Type B pancreatic cell (in vitro differentiated cells): Measurements from ENCODE around the gene C17orf78. TPM values are rescaled to one million over a fixed set of nuclear protein-coding genes. Genes with fewer than 3 reads are reported as not detected.

Source experiments
- DNase-seq: peaks from one replicate; pipeline ENCODE4 v3.0.0; 2021; ENCODE audit warnings: mixed read lengths; ENCODE audit not compliant: unreplicated experiment; ENCODE audit errors: extremely low spot score
- H3K27ac Mint-ChIP-seq: 2 replicates; pipeline ENCODE4 v1.8.0; 2021; ENCODE audit warnings: mild to moderate bottlenecking, mixed read lengths
- H3K27me3 Mint-ChIP-seq: 2 replicates; pipeline ENCODE4 v1.8.0; 2021; ENCODE audit warnings: mixed read lengths
- H3K36me3 Mint-ChIP-seq: 2 replicates; pipeline ENCODE4 v1.8.0; 2021; ENCODE audit warnings: mixed read lengths
- H3K4me1 Mint-ChIP-seq: one replicate; pipeline ENCODE4 v1.8.0; 2021; ENCODE audit warnings: mixed read lengths; ENCODE audit not compliant: unreplicated experiment
- H3K4me3 Mint-ChIP-seq: 2 replicates; pipeline ENCODE4 v1.8.0; 2021; ENCODE audit warnings: mild to moderate bottlenecking, mixed read lengths
- H3K9me3 Mint-ChIP-seq: 2 replicates; pipeline ENCODE4 v1.8.0; 2021; ENCODE audit warnings: mixed read lengths
- CTCF ChIP-seq: fragments of 200-600 bp; sonication (generic); conservative IDR thresholded peaks from 2 replicates; pipeline ENCODE4 v1.5.0; 2021; ENCODE audit warnings: antibody characterized with exemption, mild to moderate bottlenecking
- long read RNA-seq: library from polyadenylated mRNA; unstranded; transcript quantifications from one replicate; pipeline ENCODE4 v2.0.0, GENCODE V29; 2020
- total RNA-seq: library from RNA; stranded (reverse); gene quantifications from 2 replicates; pipeline ENCODE4 v1.2.1, GENCODE V29; 2021; ENCODE audit warnings: low replicate concordance

Gene C17orf78
- 1.6 TPM in 1 of 2 replicates, not detected in the other for total RNA-seq
- long read RNA-seq, partial matches to known transcripts, result 0 of 5 reads
- long read RNA-seq, other reads (novel, unspliced or antisense), result 0 of 5 reads

- TF ChIP-seq CTCF, result no peak
- Mint-ChIP-seq H3K4me1 (peaks cover 10% of the 10 kb centered on the region), H3K4me3 (no peak within 1 kb of the TSS), H3K36me3 (no peaks in the 10 kb centered on the region), H3K27me3 (no peaks in the 10 kb centered on the region), H3K27ac (no peak within 1 kb of the TSS), H3K9me3 (no peaks in the 10 kb centered on the region)
- DNase-seq, result no peak
These were observed at the start of gene C17orf78 for GRCh38 chr17:37375706-37376105. Gene C17orf78, plus strand, starts transcription at chr17:37375985. Its CDS starts 108 bp downstream, at chr17:37376093.

- H3K27me3 Mint-ChIP-seq, result no peaks in the 10 kb centered on the region
- no peak for DNase-seq
- H3K36me3 Mint-ChIP-seq, result peaks cover 26% of the 10 kb centered on the region
- no peak overlapping the region for H3K4me3 Mint-ChIP-seq
- H3K9me3 Mint-ChIP-seq, result no peaks in the 10 kb centered on the region
- peaks cover 9% of the 10 kb centered on the region for H3K4me1 Mint-ChIP-seq
- no peak for TF ChIP-seq CTCF
- H3K27ac Mint-ChIP-seq, result no peak overlapping the region
These were observed 48.3 kb upstream of the C17orf78 start for GRCh38 chr17:37327341-37328090.

- Mint-ChIP-seq H3K36me3 (peaks cover 17% of the 10 kb centered on the region), H3K4me3 (no peak overlapping the region), H3K27me3 (no peaks in the 10 kb centered on the region), H3K4me1 (no peaks in the 10 kb centered on the region), H3K27ac (no peak overlapping the region), H3K9me3 (no peaks in the 10 kb centered on the region)
- no peak for TF ChIP-seq CTCF
- no peak for DNase-seq
These were observed 36.9 kb upstream of the C17orf78 start for GRCh38 chr17:37338847-37339246.

GRCh38 chr17:37339321-37339720, 36.5 kb upstream of the C17orf78 start:
- peaks cover 17% of the 10 kb centered on the region for H3K36me3 Mint-ChIP-seq
- H3K9me3 Mint-ChIP-seq, result no peaks in the 10 kb centered on the region

GRCh38 chr17:37340804-37341203, 35.0 kb upstream of the C17orf78 start:
- H3K27ac Mint-ChIP-seq, result no peak overlapping the region
- TF ChIP-seq CTCF, result no peak
- no peak for DNase-seq
- no peak overlapping the region for H3K4me3 Mint-ChIP-seq
- no peaks in the 10 kb centered on the region for H3K4me1 Mint-ChIP-seq
- no peaks in the 10 kb centered on the region for H3K27me3 Mint-ChIP-seq
- no peaks in the 10 kb centered on the region for H3K9me3 Mint-ChIP-seq
- peaks cover 21% of the 10 kb centered on the region for H3K36me3 Mint-ChIP-seq

More at GRCh38 chr17:37339321-37339720, 36.5 kb upstream of the C17orf78 start:
- H3K27me3 Mint-ChIP-seq, result no peaks in the 10 kb centered on the region
- DNase-seq, result no peak
- no peak for TF ChIP-seq CTCF
- no peak overlapping the region for H3K4me3 Mint-ChIP-seq
- H3K27ac Mint-ChIP-seq, result no peak overlapping the region
- no peaks in the 10 kb centered on the region for H3K4me1 Mint-ChIP-seq
